Smooth muscle cell (in vitro differentiated cells): ENCODE measurements around the gene KIAA1217. TPM values are rescaled to one million over a fixed set of nuclear protein-coding genes. Genes with fewer than 3 reads are reported as not detected.

Experiments
- DNase-seq: peaks from one replicate; lab custom pipeline; 2025; ENCODE audit not compliant: unreplicated experiment; lab: John Stamatoyannopoulos, UW
- H2AFZ ChIP-seq: fragments of 200-600 bp; sonication (generic); 2 replicates; pipeline ENCODE4 v1.6.0; 2016; ENCODE audit warnings: antibody characterized with exemption, low read depth, mild to moderate bottlenecking
- H3F3A ChIP-seq: fragments of 200-600 bp; sonication (generic); 2 replicates; pipeline ENCODE4 v1.6.0; 2017; ENCODE audit warnings: antibody characterized with exemption, low read depth
- H3K27ac ChIP-seq: fragments of 200-600 bp; sonication (generic); 2 replicates; pipeline ENCODE4 v1.5.1; 2016; ENCODE audit warnings: low read depth, mild to moderate bottlenecking
- H3K27me3 ChIP-seq: fragments of 200-600 bp; sonication (generic); 2 replicates; pipeline ENCODE4 v1.6.1; 2016; ENCODE audit warnings: low read depth, mild to moderate bottlenecking
- H3K36me3 ChIP-seq: fragments of 200-600 bp; sonication (generic); 2 replicates; pipeline ENCODE4 v1.5.1; 2016; ENCODE audit warnings: low read depth
- H3K4me1 ChIP-seq: fragments of 200-600 bp; sonication (generic); 2 replicates; pipeline ENCODE4 v1.5.1; 2016; ENCODE audit warnings: low read depth
- H3K4me2 ChIP-seq: fragments of 200-600 bp; sonication (generic); 2 replicates; pipeline ENCODE4 v1.6.0; 2016; ENCODE audit warnings: mild to moderate bottlenecking
- H3K4me3 ChIP-seq: fragments of 200-600 bp; sonication (generic); 2 replicates; pipeline ENCODE4 v1.5.1; 2016; ENCODE audit warnings: mild to moderate bottlenecking
- H3K79me2 ChIP-seq: fragments of 200-600 bp; sonication (generic); 2 replicates; pipeline ENCODE4 v1.6.0; 2016; ENCODE audit warnings: low read depth, mild to moderate bottlenecking
- H3K9ac ChIP-seq: fragments of 200-600 bp; sonication (generic); 2 replicates; pipeline ENCODE4 v1.6.0; 2016; ENCODE audit warnings: low read depth
- H3K9me3 ChIP-seq: fragments of 200-600 bp; sonication (generic); replicated peaks from 2 replicates; pipeline ENCODE4 v1.5.1; 2016; ENCODE audit warnings: low read depth
- H4K20me1 ChIP-seq: fragments of 200-600 bp; sonication (generic); 2 replicates; pipeline ENCODE4 v1.6.0; 2016; ENCODE audit warnings: low read depth
- CTCF ChIP-seq: fragments of 200-600 bp; sonication (generic); IDR thresholded peaks from 2 replicates; pipeline ENCODE4 v1.5.1; 2017; ENCODE audit warnings: borderline replicate concordance, mild to moderate bottlenecking, antibody characterized with exemption; ENCODE audit not compliant: insufficient read depth, poor library complexity, severe bottlenecking
- WGBS: methylation state at CpG from one replicate; pipeline ENCODE4 v1.1.7; 2016; ENCODE audit warnings: low lambda C conversion rate; 5-methylcytosine and 5-hydroxymethylcytosine counted together
- polyA plus RNA-seq: library from polyadenylated mRNA; unstranded; fragments of >200 nt; fragmentation: Nextera tagmentation; extraction: Ambion mirVana; gene quantifications from 2 replicates; pipeline ENCODE4 v1.2.1, GENCODE V29; 2016
- total RNA-seq: library from RNA; depleted of rRNA; stranded (reverse); fragments of >200 nt; gene quantifications from 2 replicates; pipeline ENCODE4 v1.2.3, GENCODE V29; 2014

The KIAA1217 gene
- total and polyA plus RNA-seq, 2 experiments from 2014 or later: 43.3 to 68.8 TPM

DNA sequence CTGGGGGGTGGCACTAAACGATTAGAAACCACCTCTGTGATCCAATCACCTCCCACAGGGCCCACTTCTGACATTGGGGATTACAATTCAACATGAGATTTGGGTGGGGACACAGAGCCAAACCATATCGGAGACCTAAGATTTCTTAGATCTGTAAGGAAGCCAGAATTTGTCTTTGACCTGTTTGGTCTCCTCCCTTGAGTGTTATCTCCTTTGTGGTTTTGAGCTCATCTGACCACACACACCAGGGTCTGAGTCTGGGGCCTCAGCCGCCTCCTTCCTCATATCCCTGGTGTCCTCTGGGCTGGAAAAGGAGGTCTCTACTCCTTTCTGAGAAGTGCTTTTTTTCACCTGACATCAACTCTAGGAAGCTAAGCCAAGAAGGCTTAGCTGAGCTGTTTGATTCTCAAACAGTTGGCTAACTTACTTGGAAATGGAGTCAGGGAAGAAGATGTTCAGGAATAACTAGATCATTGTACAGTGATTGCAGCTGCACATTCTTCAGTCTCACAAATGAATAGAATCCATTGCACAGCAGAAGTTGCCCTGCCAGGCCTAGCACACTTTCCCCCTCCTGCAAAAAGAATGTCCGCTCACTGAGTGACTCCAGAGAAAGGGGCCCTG, 347.3 kb downstream of the KIAA1217 start:
- H3K9me3 ChIP-seq: no peaks in the 10 kb centered on the region
- no peaks in the 10 kb centered on the region for H3K4me1 ChIP-seq
- H3K27ac ChIP-seq: no peak overlapping the region
- no peaks in the 10 kb centered on the region for H4K20me1 ChIP-seq
- H3F3A ChIP-seq: peaks cover 4% of the 10 kb centered on the region
- H3K27me3 ChIP-seq: no peaks in the 10 kb centered on the region
- H3K9ac ChIP-seq: no peak overlapping the region
- no peaks in the 10 kb centered on the region for H3K79me2 ChIP-seq
- TF ChIP-seq CTCF: no peak
- WGBS: 77% methylated on average over 4 of the region's 4 CpGs
- no peak overlapping the region for H3K4me3 ChIP-seq
- no peak for DNase-seq
- H3K36me3 ChIP-seq: no peaks in the 10 kb centered on the region
- H3K4me2 ChIP-seq: peak overlapping the region; percentile 39
- H2AFZ ChIP-seq: no peak overlapping the region

GRCh38 chr10:24556750-24557742, 348.1 kb downstream of the KIAA1217 start:
- 59% methylated on average over 24 of the region's 24 CpGs for WGBS
- no peaks in the 10 kb centered on the region for H4K20me1 ChIP-seq
- H3K27me3 ChIP-seq: no peaks in the 10 kb centered on the region
- peak; percentile 76 for TF ChIP-seq CTCF
- no peak overlapping the region for H3K4me3 ChIP-seq
- H3F3A ChIP-seq: peaks cover 4% of the 10 kb centered on the region
- DNase-seq: no peak
- H2AFZ ChIP-seq: no peak overlapping the region
- H3K4me2 ChIP-seq: peak overlapping the region; percentile 39
- H3K27ac ChIP-seq: no peak overlapping the region
- H3K79me2 ChIP-seq: no peaks in the 10 kb centered on the region
- no peaks in the 10 kb centered on the region for H3K4me1 ChIP-seq
- no peaks in the 10 kb centered on the region for H3K9me3 ChIP-seq
- no peaks in the 10 kb centered on the region for H3K36me3 ChIP-seq
- H3K9ac ChIP-seq: no peak overlapping the region

DNA sequence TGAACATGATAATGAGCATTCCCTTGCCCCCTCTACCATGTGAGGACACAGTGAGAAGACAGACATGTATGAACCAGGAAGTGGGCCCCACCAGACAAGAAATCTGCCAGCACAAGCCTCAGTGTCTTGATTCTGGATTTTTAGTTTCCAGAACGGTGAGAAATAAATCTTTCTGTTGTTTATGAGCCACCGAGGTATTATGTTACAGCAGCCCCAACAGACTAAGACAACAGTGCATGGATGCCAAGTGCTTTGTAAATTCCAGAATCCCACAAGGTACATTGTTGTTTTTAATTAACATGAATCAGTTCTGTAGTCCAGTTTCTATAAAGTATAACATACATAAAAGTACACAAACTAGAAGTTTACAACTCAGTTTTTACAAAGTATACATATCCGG, 352.5 kb downstream of the KIAA1217 start:
- WGBS: 75% methylated on average over 3 of the region's 3 CpGs
- Histone ChIP-seq H3K79me2 (no peaks in the 10 kb centered on the region), H2AFZ (no peak overlapping the region), H3K9me3 (no peaks in the 10 kb centered on the region), H3K4me3 (no peak overlapping the region), H4K20me1 (no peaks in the 10 kb centered on the region), H3K4me2 (no peak overlapping the region), H3K27ac (no peak overlapping the region), H3K9ac (no peak overlapping the region), H3F3A (peaks cover 1% of the 10 kb centered on the region), H3K27me3 (no peaks in the 10 kb centered on the region), H3K36me3 (no peaks in the 10 kb centered on the region), H3K4me1 (no peaks in the 10 kb centered on the region)
- TF ChIP-seq CTCF: no peak
- DNase-seq: no peak
